ENCODE results near the gene STYXL2.

STYXL2 gene

DNA sequence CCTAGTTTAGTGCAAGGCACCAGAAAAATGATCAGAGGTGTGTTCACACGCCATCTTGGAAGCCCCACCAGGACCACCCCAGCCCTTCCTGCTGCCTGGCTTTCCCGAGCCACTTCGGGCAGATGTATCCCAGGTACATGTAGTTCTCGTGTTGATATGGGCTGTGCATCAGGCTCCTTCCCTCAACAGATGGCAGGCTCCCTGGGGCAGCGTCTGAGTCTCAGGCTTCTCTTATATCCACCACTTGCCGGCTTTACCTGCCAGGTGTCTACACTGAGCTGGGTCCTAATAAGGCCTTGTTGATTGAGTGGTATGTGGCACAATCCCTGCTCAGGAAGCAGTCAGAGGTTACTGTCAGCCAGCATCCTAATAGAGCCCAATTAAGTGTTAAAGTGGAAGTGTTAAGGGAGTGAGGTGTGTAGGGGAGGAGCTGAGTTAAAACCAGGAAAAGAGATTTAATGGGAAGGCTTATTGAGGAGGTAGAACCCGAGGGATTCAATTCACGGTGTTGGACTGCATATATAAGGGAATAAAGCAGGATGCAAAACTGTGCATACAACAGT, 12.2 kb upstream of the STYXL2 start:
- DNase-seq = no peak

- no peak for DNase-seq
Measured at GRCh38 chr1:167082511-167083027, 11.3 kb upstream of the STYXL2 start.

DNA sequence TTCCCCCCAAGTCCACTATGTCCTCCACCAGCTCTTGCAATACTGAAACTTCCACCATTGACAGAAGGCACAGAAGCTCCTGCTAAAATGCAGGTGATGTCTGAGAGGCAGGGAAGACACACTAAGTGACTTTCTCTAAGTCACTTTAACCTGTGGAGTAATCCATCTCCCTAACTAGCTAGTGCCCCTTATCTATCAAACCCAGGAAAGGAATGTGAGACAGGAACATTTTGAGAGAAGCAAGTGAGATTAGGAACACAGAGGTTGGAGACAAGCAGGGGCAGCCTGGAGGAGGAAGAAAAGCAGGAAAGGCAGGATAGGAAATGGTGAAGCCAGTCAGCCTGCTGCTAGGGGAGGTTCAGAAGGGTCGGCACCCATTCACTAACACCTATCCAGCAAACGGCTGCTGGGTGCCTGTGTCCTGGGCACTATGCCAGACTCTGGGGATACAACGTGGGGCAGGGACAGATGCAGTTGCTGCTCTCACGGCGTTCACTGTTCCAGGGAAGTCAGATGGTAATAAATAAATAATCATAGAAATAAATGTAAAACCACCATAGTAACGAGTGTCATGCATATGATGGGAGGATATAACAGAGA, 10.7 kb upstream of the STYXL2 start:
- DNase-seq = no peak

DNA sequence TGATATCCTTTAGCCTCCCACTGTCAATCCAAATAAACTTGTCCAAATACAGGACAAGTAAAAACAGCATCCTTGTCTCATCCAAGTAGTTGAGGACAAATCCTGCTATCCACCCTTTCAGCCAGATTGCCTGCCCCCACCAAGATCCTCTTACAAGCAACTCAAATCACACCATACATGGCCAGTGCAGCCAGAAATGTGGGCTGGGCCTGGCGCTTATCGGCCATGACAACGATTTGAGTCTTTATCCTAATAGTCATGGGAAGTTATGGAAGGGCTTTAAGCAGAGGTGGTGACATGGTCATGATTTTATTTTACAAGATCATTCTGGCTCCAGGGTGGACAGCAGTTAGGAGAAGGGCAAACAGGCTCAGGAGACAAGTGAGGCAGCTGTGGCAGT, 10.0 kb upstream of the STYXL2 start:
- DNase-seq = no peak

- no peak for DNase-seq
Measured at GRCh38 chr1:167084757-167085156, 9.1 kb upstream of the STYXL2 start.

- DNase-seq = no peak
Measured at GRCh38 chr1:167086033-167086432, 7.8 kb upstream of the STYXL2 start.

- no peak for DNase-seq
Measured at GRCh38 chr1:167086768-167087167, 7.1 kb upstream of the STYXL2 start.

DNA sequence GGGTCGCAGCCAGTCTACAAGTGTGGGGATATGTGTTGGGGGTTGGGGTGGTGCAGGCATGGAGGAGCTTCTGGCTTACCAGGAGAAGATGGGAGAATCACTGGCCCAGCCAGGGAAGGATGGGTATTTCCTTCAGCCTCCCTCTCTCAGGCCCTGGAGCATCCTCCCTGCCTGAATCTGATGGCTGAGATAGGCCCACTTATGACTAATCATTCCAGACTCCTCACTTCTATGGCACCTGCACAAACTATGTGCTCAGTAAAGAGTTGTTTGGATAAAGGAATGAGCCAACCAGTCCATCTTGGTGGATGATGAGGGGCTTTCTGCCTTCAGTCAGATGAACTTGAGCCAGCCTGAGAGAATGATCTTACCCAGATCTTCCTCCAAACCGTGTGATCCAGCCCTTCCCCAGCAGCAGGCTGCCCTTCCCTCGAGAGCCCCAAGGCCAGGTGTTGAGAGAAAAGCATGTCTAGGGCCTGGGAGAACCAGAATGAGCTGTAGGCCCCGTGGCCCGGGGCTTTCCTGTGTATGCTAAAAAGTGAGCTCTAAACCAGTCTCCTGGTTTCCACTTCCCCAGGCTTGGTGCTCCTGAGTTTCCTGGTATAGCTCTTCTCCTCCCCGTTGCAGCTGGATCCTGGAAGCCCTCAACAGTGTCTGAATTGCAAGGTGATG, 5.0 kb upstream of the STYXL2 start:
- DNase-seq = no peak

GRCh38 chr1:167089939-167090313, 3.9 kb upstream of the STYXL2 start:
- no peak for DNase-seq

- DNase-seq = no peak
Measured at GRCh38 chr1:167090314-167090942, 3.4 kb upstream of the STYXL2 start, which contains the start of gene GPA33. Gene GPA33, minus strand, starts transcription at chr1:167090377. Its CDS starts 90 bp downstream, at chr1:167090287.

DNA sequence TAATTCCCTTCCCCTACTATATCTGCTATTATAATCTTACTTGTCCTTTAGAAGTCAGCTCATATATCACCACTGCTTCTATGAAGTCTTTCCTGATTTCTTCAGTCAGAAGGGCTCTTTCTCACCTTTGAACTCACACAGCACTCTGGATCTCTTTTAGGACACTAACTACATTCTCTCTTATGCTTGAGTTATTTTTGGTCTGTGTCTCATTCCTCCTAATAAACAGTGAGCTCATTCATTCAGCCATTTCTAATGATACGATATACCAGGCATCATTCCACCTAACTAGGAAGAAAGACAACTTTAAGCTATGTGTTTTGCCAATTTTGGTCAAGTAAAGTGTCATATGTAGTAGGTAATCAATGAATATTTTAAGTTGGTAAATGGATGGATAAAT, 1.2 kb upstream of the STYXL2 start:
- DNase-seq = no peak

GRCh38 chr1:167094690-167095089, 815 bp downstream of the STYXL2 start:
- DNase-seq = no peak

DNA sequence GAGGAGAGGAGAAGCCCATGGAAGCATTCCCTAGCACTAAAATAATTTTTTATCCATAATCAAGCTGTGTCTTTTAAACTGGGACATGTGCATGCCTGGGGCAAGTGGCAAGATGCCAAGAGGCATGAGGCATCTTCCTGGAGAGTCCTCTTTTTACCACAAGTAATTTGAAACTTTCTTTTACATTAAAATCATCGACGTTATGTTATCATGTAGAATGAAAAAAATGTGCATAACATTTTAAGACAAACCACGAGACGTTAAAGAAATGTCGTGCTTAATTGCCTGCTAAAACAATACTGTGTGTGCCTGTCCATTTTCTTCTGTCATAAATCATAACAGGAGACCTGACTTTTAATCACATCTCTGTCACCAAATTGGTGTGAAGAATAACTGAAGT, 1.5 kb downstream of the STYXL2 start:
- no peak for DNase-seq

GRCh38 chr1:167099851-167100250, 6.0 kb downstream of the STYXL2 start:
- DNase-seq = no peak

DNA sequence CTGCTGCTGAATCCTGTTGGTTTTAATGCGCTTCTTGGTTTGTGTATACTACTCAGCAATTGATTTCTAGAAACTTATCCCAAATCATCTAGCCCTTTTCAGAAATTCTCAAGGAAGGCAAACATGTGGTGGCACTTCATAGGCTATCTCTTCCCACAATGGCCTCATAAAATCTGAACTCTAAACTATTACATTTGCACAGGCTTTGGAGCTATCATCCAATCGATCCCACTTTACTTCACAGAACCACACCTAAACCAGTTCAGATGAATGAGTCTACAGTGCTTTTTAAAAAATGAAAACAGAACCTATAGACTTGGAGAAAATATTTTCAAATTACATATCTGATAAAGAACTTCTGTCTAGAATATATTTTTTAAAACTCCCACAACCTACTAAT, 6.9 kb downstream of the STYXL2 start:
- DNase-seq = no peak

- DNase-seq = no peak
Measured at GRCh38 chr1:167101754-167102153, 7.9 kb downstream of the STYXL2 start.

DNA sequence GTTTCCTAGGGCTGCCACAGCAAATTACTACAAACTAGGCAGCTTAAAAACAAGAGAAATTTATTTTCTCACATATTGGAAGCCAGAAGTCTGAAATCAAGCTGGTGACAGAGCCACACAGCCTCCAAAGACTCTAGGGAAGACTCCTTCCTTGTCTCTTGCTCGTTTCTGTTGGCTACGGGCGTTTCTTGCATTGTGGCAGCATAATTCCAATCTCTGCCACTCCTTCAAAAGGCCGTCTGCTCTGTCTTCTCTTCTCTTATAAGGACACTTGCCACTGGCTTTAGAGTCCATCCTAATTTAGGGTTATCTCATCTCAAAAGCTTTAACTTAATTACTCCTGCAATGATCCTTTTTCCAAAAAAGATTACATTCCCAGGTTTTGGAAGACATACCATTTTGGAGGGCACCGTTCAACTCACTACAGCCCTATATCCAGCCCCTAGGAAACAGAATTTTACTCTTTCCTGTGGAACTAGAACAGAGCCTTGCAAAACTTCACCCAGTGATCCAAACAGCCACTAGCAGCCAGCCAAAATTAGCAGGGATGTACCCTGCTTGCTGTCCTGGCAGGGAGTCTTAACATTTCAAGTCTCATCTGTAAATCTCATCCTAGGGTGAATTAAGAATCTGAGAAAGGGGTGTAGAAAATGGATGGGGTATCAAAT, 9.2 kb downstream of the STYXL2 start:
- DNase-seq = no peak

DNA sequence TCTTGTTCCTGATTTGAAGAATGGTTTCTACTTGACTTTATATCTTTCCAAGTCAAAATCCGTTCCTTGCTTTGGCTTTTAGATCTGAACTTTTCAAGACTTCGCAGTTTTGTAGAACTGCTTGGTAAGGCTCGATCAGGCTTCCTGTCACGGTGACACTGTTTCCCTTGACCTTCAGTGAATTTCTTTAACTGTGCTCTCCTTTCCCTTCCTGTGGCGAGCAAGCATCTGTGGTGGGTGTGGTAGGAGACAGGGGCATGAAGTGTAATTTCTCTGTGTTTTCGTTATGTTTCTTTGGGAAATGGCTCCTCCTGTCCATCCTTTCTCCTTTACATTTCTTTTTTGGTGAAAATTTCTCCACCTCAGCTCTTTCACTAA, 10.4 kb downstream of the STYXL2 start:
- DNase-seq = no peak

GRCh38 chr1:167105271-167106118, 11.6 kb downstream of the STYXL2 start:
- DNase-seq = no peak

DNA sequence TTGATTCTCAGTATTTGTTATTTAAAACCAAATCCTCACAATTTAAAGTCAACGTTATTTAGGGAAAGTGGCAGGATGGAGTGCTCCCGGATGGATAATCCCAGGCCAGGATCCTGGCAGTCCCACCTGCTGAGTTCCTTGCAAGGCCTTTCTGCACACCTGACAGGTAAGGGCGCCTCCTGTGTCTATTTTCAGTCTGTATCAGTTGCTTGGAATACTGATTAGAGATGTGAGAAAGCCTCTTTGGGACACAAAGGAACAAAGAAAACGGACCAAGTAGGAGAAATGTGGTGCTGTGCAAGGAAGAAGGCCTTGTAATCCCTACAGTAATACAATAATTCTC, 12.2 kb downstream of the STYXL2 start:
- no peak for DNase-seq

DNA sequence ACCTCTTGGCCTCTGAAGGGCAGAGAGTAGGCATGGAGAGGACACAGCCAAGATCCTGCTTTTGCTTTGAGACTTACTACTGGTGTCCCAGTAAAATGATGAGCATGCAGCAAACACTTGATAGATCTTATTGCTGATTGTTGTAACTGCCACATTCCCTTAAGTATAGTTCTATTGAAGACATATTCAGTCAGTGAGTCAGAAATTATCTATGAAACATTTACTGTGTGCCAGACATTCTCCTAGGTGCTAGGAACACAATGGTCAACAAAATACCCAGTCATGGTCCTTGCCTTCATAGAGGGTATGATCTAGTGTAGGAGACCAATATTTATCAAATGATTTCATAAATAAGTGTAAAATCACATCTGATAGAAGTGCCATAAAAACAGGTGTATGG, 13.6 kb downstream of the STYXL2 start:
- DNase-seq = no peak

- DNase-seq = no peak
Measured at GRCh38 chr1:167109125-167109524, 15.2 kb downstream of the STYXL2 start.

- DNase-seq = no peak
Measured at GRCh38 chr1:167110586-167110985, 16.7 kb downstream of the STYXL2 start.
